Measurements from ENCODE around the gene HTR4. TPM values are rescaled to one million over a fixed set of nuclear protein-coding genes. Genes with fewer than 3 reads are reported as not detected.

The HTR4 gene
- total and polyA plus RNA-seq, 2 of the 4 experiments (the other 2 are of a cell fraction) = not detected

DNA sequence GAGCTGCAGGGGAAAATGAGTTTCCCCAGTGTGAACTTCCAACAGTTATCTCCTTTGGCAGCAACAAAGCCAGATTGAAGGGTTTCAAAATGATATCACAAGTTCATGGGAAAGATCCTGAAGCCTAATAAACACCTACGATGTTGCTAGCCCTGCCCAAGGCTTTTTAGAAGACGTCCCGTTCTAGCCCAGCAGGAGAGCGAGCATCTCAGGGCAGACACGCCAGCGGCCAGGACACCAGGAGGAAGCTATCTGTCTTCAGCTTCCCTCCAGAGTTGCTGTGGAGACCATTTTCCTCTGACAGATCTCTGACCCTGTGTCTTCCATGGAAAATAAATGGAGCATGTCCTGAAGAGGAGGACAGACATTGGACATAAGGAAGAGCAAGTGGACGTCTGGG lies 172.1 kb downstream of the HTR4 start (continued):
- no peak for TF ChIP-seq FOS (IDR thresholded peaks at IDR 0.05; ENCODE audit: low read depth, low read length)

DNA sequence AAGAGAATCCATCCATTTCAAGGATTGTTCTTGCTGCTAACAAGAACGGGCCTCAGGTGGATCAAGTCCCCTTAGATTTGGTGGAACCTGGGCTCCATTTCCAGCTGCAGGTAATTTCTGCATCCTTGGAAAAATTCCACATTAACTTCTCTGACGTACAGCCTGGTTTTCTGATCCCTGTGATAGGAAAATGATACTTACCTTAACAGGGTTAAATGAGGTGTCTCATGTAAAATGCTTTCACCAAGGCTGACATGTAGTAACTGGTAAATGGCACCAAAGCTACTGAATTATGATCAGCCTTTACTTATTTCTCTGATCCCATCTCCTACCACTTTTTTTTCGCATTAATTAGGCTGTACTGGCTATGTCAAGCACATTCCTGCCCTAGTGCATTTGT lies 176.9 kb downstream of the HTR4 start:
- BruUV-seq (replicated peaks) = no TSS peak
- H2BK20ac ChIP-seq (ENCODE audit: low read depth, low read length) = no peak overlapping the region
- H2BK5ac ChIP-seq (ENCODE audit: low read depth, low read length, poor library complexity, severe bottlenecking) = no peak overlapping the region
- H2BK15ac ChIP-seq (ENCODE audit: low read depth, low read length) = no peak overlapping the region
- H3K56ac ChIP-seq (ENCODE audit: extremely low read depth, insufficient read depth, low read length) = no peak overlapping the region
- DNase-seq (no peak), ATAC-seq (ENCODE audit: low read depth) (no peak)
- intact Hi-C loops (cut with micrococcal nuclease) (no loop called here), in situ Hi-C loops (cut with MboI; ENCODE audit: low sequenced_read_pairs) (no loop called here), dilution Hi-C loops (cut with HindIII; ENCODE audit: low sequenced_read_pairs, unreplicated experiment) (no loop called here)
- H3K36me3 ChIP-seq (ENCODE audit: control insufficient read depth, insufficient read depth, low read length) = no peaks in the 10 kb centered on the region
- no peak overlapping the region for H3K4me3 ChIP-seq (ENCODE audit: insufficient read depth, low read depth, low read length)
- no peak overlapping the region for H4K91ac ChIP-seq (ENCODE audit: insufficient read depth, low read depth, low read length)
- H3K4me1 ChIP-seq (ENCODE audit: control insufficient read depth, insufficient read depth, low read length) = no peaks in the 10 kb centered on the region
- H2AK5ac ChIP-seq (ENCODE audit: low read depth, low read length) = no peak overlapping the region
- no peak overlapping the region for H3K18ac ChIP-seq (ENCODE audit: low read depth, low read length)
- POLR2A ChIA-PET (ENCODE audit: unreplicated experiment) = no interaction called here
- no peak overlapping the region for H4K5ac ChIP-seq (ENCODE audit: low read depth, low read length)
- H3K79me1 ChIP-seq (ENCODE audit: low read depth in 1 of 2, low read length in 2 of 2) = no peaks in the 10 kb centered on the region
- 63% methylated on average over 1 of the region's 3 CpGs; no CpG with 5 or more reads in 1 of the 2 experiments for WGBS, 2 experiments (ENCODE audit: extremely low coverage in 2 of 2, insufficient read length in 1 of 2)
- H2BK120ac ChIP-seq (ENCODE audit: low read depth, low read length) = no peak overlapping the region
- H3K9me3 ChIP-seq (ENCODE audit: control insufficient read depth, insufficient read depth, low read length) = no peaks in the 10 kb centered on the region
- TF ChIP-seq, protein P1, sequence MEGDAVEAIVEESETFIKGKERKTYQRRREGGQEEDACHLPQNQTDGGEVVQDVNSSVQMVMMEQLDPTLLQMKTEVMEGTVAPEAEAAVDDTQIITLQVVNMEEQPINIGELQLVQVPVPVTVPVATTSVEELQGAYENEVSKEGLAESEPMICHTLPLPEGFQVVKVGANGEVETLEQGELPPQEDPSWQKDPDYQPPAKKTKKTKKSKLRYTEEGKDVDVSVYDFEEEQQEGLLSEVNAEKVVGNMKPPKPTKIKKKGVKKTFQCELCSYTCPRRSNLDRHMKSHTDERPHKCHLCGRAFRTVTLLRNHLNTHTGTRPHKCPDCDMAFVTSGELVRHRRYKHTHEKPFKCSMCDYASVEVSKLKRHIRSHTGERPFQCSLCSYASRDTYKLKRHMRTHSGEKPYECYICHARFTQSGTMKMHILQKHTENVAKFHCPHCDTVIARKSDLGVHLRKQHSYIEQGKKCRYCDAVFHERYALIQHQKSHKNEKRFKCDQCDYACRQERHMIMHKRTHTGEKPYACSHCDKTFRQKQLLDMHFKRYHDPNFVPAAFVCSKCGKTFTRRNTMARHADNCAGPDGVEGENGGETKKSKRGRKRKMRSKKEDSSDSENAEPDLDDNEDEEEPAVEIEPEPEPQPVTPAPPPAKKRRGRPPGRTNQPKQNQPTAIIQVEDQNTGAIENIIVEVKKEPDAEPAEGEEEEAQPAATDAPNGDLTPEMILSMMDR (conservative IDR thresholded peaks at IDR 0.05; ENCODE audit: low read depth, low read length) = no peak
- TF ChIP-seq POLR2A (IDR thresholded peaks at IDR 0.05; ENCODE audit: low read depth, low read length) (no peak), RFX5 (IDR thresholded peaks at IDR 0.05; ENCODE audit: low read depth, low read length) (no peak), MAFK (IDR thresholded peaks at IDR 0.05; ENCODE audit: low read depth, low read length) (no peak), FOS (IDR thresholded peaks at IDR 0.05; ENCODE audit: low read depth, low read length) (no peak), BHLHE40 (IDR thresholded peaks at IDR 0.05; ENCODE audit: low read depth, low read length) (no peak), RAD21 (IDR thresholded peaks at IDR 0.05; ENCODE audit: low read length) (no peak), SMC3 (IDR thresholded peaks at IDR 0.05; ENCODE audit: low read depth, low read length) (no peak), NFE2L2 (IDR thresholded peaks at IDR 0.05; ENCODE audit: low read depth, low read length) (no peak), CHD1 (IDR thresholded peaks at IDR 0.05; ENCODE audit: low read depth, low read length) (no peak), RCOR1 (IDR thresholded peaks at IDR 0.05; ENCODE audit: insufficient replicate concordance, low read length) (no peak), MXI1 (IDR thresholded peaks at IDR 0.05; ENCODE audit: borderline replicate concordance, low read depth, low read length) (no peak), MAZ (IDR thresholded peaks at IDR 0.05; ENCODE audit: borderline replicate concordance, low read depth, low read length) (no peak), CEBPB (IDR thresholded peaks at IDR 0.05; ENCODE audit: low read depth, low read length) (no peak)
- TF ChIP-seq, protein P2, sequence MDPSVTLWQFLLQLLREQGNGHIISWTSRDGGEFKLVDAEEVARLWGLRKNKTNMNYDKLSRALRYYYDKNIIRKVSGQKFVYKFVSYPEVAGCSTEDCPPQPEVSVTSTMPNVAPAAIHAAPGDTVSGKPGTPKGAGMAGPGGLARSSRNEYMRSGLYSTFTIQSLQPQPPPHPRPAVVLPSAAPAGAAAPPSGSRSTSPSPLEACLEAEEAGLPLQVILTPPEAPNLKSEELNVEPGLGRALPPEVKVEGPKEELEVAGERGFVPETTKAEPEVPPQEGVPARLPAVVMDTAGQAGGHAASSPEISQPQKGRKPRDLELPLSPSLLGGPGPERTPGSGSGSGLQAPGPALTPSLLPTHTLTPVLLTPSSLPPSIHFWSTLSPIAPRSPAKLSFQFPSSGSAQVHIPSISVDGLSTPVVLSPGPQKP (IDR thresholded peaks at IDR 0.05; ENCODE audit: borderline replicate concordance, low read depth, low read length) = no peak
- TF ChIP-seq, protein P3, sequence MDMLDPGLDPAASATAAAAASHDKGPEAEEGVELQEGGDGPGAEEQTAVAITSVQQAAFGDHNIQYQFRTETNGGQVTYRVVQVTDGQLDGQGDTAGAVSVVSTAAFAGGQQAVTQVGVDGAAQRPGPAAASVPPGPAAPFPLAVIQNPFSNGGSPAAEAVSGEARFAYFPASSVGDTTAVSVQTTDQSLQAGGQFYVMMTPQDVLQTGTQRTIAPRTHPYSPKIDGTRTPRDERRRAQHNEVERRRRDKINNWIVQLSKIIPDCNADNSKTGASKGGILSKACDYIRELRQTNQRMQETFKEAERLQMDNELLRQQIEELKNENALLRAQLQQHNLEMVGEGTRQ (IDR thresholded peaks at IDR 0.05; ENCODE audit: low read depth, low read length) = no peak
- H4K8ac ChIP-seq (ENCODE audit: low read depth in 2 of 2, low read length in 2 of 2) = no peak overlapping the region
- no peaks in the 10 kb centered on the region for H4K20me1 ChIP-seq (ENCODE audit: insufficient read depth, low read length)
- H2AK9ac ChIP-seq (replicated peaks; ENCODE audit: low read depth, low read length, poor library complexity) = no peak overlapping the region
- no peak overlapping the region for H2AFZ ChIP-seq (replicated peaks; ENCODE audit: low read length, poor library complexity)
- no peak overlapping the region for H3K23ac ChIP-seq (ENCODE audit: low read depth, low read length)
- H3K27me3 ChIP-seq (ENCODE audit: control insufficient read depth, insufficient read depth, low read length) = peaks cover 18% of the 10 kb centered on the region
- no peak overlapping the region for H3K14ac ChIP-seq (replicated peaks; ENCODE audit: low read depth, low read length)
- H3K9me1 ChIP-seq (ENCODE audit: insufficient read depth, low read length) = no peaks in the 10 kb centered on the region
- no peak overlapping the region for H3K4ac ChIP-seq (ENCODE audit: low read depth, low read length)
- no peak overlapping the region for H3K27ac ChIP-seq (ENCODE audit: insufficient read depth, low read length)
- CTCF ChIA-PET = no interaction called here
- no peak overlapping the region for H3K4me2 ChIP-seq (ENCODE audit: low read depth, low read length)
- no peak overlapping the region for H3K9ac ChIP-seq (ENCODE audit: low read depth, low read length)

All from IMR-90 (cell line).